GM23338 (cell line): ENCODE results near the gene INTU. TPM values are rescaled to one million over a fixed set of nuclear protein-coding genes. Genes with fewer than 3 reads are reported as not detected.
A peak's percentile ranks its signal among the peaks of the same experiment; 100 is the strongest.

Source experiments
- ATAC-seq: fragments of 200-7000 bp; cut with Tn5 transposase; 3 replicates; pipeline ENCODE4 v1.9.1; 2020
- DNase-seq: peaks from one replicate; pipeline ENCODE4 v3.0.0-alpha.2; 2015; ENCODE audit warnings: low spot score
- H2AFZ ChIP-seq: fragments of 200-600 bp; sonication (generic); 2 replicates; pipeline ENCODE4 v1.8.0; 2016; ENCODE audit warnings: antibody characterized with exemption, mild to moderate bottlenecking, moderate library complexity
- H3F3A ChIP-seq: fragments of 200-600 bp; sonication (generic); replicated peaks from 2 replicates; pipeline ENCODE4 v1.8.0; 2017; ENCODE audit warnings: antibody characterized with exemption, mixed run types, low read depth
- H3K27ac ChIP-seq: fragments of 200-600 bp; sonication (generic); 2 replicates; pipeline ENCODE4 v1.6.1; 2016; ENCODE audit warnings: low read depth
- H3K27me3 ChIP-seq: fragments of 200-600 bp; sonication (generic); 2 replicates; pipeline ENCODE4 v1.8.0; 2016; ENCODE audit warnings: mild to moderate bottlenecking, mixed run types, moderate library complexity; ENCODE audit not compliant: insufficient read depth
- H3K36me3 ChIP-seq: fragments of 200-600 bp; sonication (generic); 2 replicates; pipeline ENCODE4 v1.8.0; 2016; ENCODE audit warnings: mild to moderate bottlenecking; ENCODE audit not compliant: insufficient read depth
- H3K4me1 ChIP-seq: fragments of 200-600 bp; sonication (generic); 2 replicates; pipeline ENCODE4 v1.8.0; 2016; ENCODE audit warnings: mild to moderate bottlenecking, moderate library complexity; ENCODE audit not compliant: insufficient read depth
- H3K4me2 ChIP-seq: fragments of 200-600 bp; sonication (generic); 2 replicates; pipeline ENCODE4 v1.7.1; 2017; ENCODE audit warnings: mixed run types
- H3K4me3 ChIP-seq: fragments of 200-600 bp; sonication (generic); 2 replicates; pipeline ENCODE4 v1.6.1; 2016; ENCODE audit warnings: mixed run types
- H3K79me2 ChIP-seq: fragments of 200-600 bp; sonication (generic); replicated peaks from 2 replicates; pipeline ENCODE4 v1.8.0; 2017; ENCODE audit warnings: mild to moderate bottlenecking; ENCODE audit not compliant: insufficient read depth
- H3K9me2 ChIP-seq: fragments of 200-600 bp; sonication (generic); 2 replicates; pipeline ENCODE4 v1.8.0; 2017; ENCODE audit not compliant: insufficient read depth
- H4K20me1 ChIP-seq: fragments of 200-600 bp; sonication (generic); replicated peaks from 2 replicates; pipeline ENCODE4 v1.8.0; 2017; ENCODE audit warnings: mild to moderate bottlenecking; ENCODE audit not compliant: insufficient read depth
- H3K27ac Mint-ChIP-seq: 2 replicates; pipeline ENCODE4 v1.8.0; 2020; ENCODE audit warnings: inconsistent platforms, mild to moderate bottlenecking, moderate library complexity, mixed read lengths
- H3K27me3 Mint-ChIP-seq: 3 replicates; pipeline ENCODE4 v1.8.0; 2022; ENCODE audit warnings: low read depth, mild to moderate bottlenecking, moderate library complexity, mixed read lengths, inconsistent platforms; ENCODE audit not compliant: insufficient read depth, poor library complexity
- H3K36me3 Mint-ChIP-seq: 3 replicates; pipeline ENCODE4 v1.8.0; 2021; ENCODE audit warnings: low read depth, mild to moderate bottlenecking, inconsistent platforms, moderate library complexity, mixed read lengths
- H3K4me1 Mint-ChIP-seq: 3 replicates; pipeline ENCODE4 v1.8.0; 2020; ENCODE audit warnings: mild to moderate bottlenecking, inconsistent platforms, mixed read lengths
- H3K4me3 Mint-ChIP-seq: 3 replicates; pipeline ENCODE4 v1.8.0; 2021; ENCODE audit warnings: moderate library complexity, mild to moderate bottlenecking, inconsistent platforms, mixed read lengths
- H3K9me3 Mint-ChIP-seq: 3 replicates; pipeline ENCODE4 v1.8.0; 2020; ENCODE audit warnings: moderate library complexity, mild to moderate bottlenecking, inconsistent platforms, mixed read lengths
- CREB1 ChIP-seq: fragments of 250-450 bp; sonication (Bioruptor Pico); IDR thresholded peaks from 2 replicates; pipeline ENCODE4 v1.5.0; 2020; ENCODE audit warnings: low read depth, mild to moderate bottlenecking, moderate library complexity
- EZH2 ChIP-seq: fragments of 200-600 bp; sonication (generic); IDR thresholded peaks from one replicate; pipeline ENCODE4 v1.8.0; 2017; ENCODE audit warnings: antibody characterized with exemption, mild to moderate bottlenecking, low read depth; ENCODE audit not compliant: unreplicated experiment
- EZH2phosphoT487 ChIP-seq: fragments of 200-600 bp; sonication (generic); IDR thresholded peaks from one replicate; pipeline ENCODE4 v1.8.1; 2018; ENCODE audit warnings: antibody characterized with exemption; ENCODE audit not compliant: unreplicated experiment
- JUNB ChIP-seq: IDR thresholded peaks from one replicate; pipeline ENCODE4 v1.6.1; 2016; ENCODE audit warnings: antibody characterized with exemption; ENCODE audit not compliant: unreplicated experiment
- POLR2AphosphoS5 ChIP-seq: IDR thresholded peaks from 2 replicates; pipeline ENCODE4 v1.6.1; 2016; ENCODE audit warnings: antibody characterized with exemption, low read depth
- REST ChIP-seq: IDR thresholded peaks from one replicate; pipeline ENCODE4 v1.6.1; 2018; ENCODE audit warnings: antibody characterized with exemption; ENCODE audit not compliant: unreplicated experiment
- ZNF114 ChIP-seq: fragments of 250-450 bp; sonication (Bioruptor Pico); IDR thresholded peaks from 2 replicates; pipeline ENCODE4 v1.5.0; 2020; ENCODE audit warnings: mild to moderate bottlenecking, moderate library complexity
- ZNF331 ChIP-seq: fragments of 250-450 bp; sonication (Bioruptor Pico); IDR thresholded peaks from 2 replicates; pipeline ENCODE4 v1.5.0; 2020; ENCODE audit warnings: low read depth, mild to moderate bottlenecking, moderate library complexity
- ZNF462 ChIP-seq: fragments of 250-450 bp; sonication (Bioruptor Pico); IDR thresholded peaks from 2 replicates; pipeline ENCODE4 v1.5.0; 2020; ENCODE audit warnings: mild to moderate bottlenecking, moderate library complexity
- polyA plus RNA-seq: library from polyadenylated mRNA; unstranded; fragments of >200 nt; fragmentation: Nextera tagmentation; extraction: Ambion mirVana; gene quantifications from 2 replicates; pipeline ENCODE4 v1.2.1, GENCODE V29; 2016
- total RNA-seq: library from RNA; depleted of rRNA; stranded (reverse); fragments of >200 nt; shearing (Covaris generic); gene quantifications from 2 replicates; pipeline ENCODE4 v1.2.3, GENCODE V29; 2014
- TF ChIP-seq, protein P1 (sequence below): IDR thresholded peaks from 2 replicates; pipeline ENCODE4 v1.6.1; 2016; ENCODE audit warnings: antibody characterized with exemption
- TF ChIP-seq, protein P2 (sequence below), 2 experiments: fragments of 200-600 bp in 1 of 2; sonication (generic) in 1 of 2; conservative IDR thresholded peaks; 2 replicates each; pipeline versions ENCODE4 v1.5.1 to v1.6.1; 2016 to 2017; ENCODE audit warnings: antibody characterized with exemption in 2 of 2, low read depth in 2 of 2, mild to moderate bottlenecking in 2 of 2, moderate library complexity in 1 of 2

INTU gene
- total and polyA plus RNA-seq, 2 experiments from 2014 or later: 10.3 to 16.6 TPM

DNA sequence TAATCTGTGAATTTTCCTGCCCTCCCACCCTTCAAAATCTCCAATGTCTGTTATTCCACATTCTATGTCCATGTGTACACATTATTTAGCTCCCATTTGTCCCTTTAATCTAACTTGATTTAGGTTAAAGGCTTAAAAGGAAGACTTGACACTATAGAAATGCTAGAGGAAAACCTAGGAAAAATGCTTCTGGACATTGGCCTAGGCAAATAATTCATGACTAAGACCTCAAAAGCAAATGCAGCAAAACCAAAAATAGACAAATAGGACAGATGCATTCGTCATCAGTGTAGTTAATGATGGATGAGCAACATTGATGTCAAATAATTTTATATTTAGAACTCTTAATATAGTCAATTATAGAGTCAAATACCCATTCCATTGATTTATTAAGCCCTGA is 36.9 kb downstream of the INTU start (continued):
- no peak for TF ChIP-seq ZNF462 (CRISPR knock-in tag)

DNA sequence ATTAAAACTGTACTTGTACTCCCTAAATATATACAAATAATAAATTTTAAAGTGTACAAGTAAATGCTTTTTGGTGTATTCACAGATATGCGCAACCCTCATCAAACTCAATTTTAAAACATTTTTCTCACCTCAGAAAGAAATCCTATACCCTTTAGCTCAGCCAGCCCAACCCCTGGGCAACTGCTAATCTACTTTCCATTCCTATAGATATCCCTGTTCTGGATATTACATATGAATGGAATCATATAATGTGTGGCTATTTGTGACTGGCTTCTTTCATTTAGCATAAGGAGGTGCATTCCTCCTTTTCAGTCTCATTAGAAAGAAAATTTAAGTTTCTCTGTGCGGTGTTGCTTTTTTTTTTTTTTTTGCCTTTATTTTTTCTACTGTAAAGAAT is 39.4 kb downstream of the INTU start:
- Histone ChIP-seq H3K4me1 (peaks cover 41% of the 10 kb centered on the region), H3F3A (no peaks in the 10 kb centered on the region), H3K27me3 (no peaks in the 10 kb centered on the region), H3K27ac (no peak overlapping the region), H3K4me2 (peak overlapping the region; percentile 56), H3K4me3 (peak overlapping the region; percentile 22; the same call in 1 of the 2 replicates), H4K20me1 (no peaks in the 10 kb centered on the region), H3K36me3 (peaks cover 9% of the 10 kb centered on the region), H3K9me2 (no peaks in the 10 kb centered on the region), H3K79me2 (no peaks in the 10 kb centered on the region), H2AFZ (no peak overlapping the region)
- no peak for ATAC-seq
- H3K9me3 Mint-ChIP-seq: peaks cover 16% of the 10 kb centered on the region
- H3K27ac Mint-ChIP-seq: no peak overlapping the region
- no peaks in the 10 kb centered on the region for H3K27me3 Mint-ChIP-seq
- peaks cover 31% of the 10 kb centered on the region for H3K36me3 Mint-ChIP-seq
- H3K4me1 Mint-ChIP-seq: peaks cover 31% of the 10 kb centered on the region
- H3K4me3 Mint-ChIP-seq: peak overlapping the region; percentile 38; the same call in 1 of the 3 replicates
- DNase-seq: no peak
- TF ChIP-seq POLR2AphosphoS5: no peak
- TF ChIP-seq ZNF114 (CRISPR knock-in tag): no peak
- TF ChIP-seq, protein P1, sequence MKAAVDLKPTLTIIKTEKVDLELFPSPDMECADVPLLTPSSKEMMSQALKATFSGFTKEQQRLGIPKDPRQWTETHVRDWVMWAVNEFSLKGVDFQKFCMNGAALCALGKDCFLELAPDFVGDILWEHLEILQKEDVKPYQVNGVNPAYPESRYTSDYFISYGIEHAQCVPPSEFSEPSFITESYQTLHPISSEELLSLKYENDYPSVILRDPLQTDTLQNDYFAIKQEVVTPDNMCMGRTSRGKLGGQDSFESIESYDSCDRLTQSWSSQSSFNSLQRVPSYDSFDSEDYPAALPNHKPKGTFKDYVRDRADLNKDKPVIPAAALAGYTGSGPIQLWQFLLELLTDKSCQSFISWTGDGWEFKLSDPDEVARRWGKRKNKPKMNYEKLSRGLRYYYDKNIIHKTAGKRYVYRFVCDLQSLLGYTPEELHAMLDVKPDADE: no peak
- no peak for TF ChIP-seq JUNB
- TF ChIP-seq REST: no peak
- TF ChIP-seq EZH2: no peak
- TF ChIP-seq, protein P2, sequence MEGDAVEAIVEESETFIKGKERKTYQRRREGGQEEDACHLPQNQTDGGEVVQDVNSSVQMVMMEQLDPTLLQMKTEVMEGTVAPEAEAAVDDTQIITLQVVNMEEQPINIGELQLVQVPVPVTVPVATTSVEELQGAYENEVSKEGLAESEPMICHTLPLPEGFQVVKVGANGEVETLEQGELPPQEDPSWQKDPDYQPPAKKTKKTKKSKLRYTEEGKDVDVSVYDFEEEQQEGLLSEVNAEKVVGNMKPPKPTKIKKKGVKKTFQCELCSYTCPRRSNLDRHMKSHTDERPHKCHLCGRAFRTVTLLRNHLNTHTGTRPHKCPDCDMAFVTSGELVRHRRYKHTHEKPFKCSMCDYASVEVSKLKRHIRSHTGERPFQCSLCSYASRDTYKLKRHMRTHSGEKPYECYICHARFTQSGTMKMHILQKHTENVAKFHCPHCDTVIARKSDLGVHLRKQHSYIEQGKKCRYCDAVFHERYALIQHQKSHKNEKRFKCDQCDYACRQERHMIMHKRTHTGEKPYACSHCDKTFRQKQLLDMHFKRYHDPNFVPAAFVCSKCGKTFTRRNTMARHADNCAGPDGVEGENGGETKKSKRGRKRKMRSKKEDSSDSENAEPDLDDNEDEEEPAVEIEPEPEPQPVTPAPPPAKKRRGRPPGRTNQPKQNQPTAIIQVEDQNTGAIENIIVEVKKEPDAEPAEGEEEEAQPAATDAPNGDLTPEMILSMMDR (conservative IDR thresholded peaks at IDR 0.05; ENCODE audit: low read depth in 2 of 2): no peak
- no peak for TF ChIP-seq EZH2phosphoT487
- TF ChIP-seq ZNF331 (CRISPR knock-in tag): no peak
- TF ChIP-seq CREB1 (CRISPR knock-in tag): no peak
